Breast epithelium (tissue), 3 donors: ENCODE results near the gene HOXD3.

ENCODE experiments used
- POLR2AphosphoS5 ChIP-seq, 3 donors: sonication (generic); formaldehyde crosslinking; IDR thresholded peaks; one replicate each; pipeline ENCODE4 v1.6.1; 2017; ENCODE audit warnings: antibody characterized with exemption in 3 of 3
- TF ChIP-seq, protein P1 (sequence below), 3 donors: fragments of 450-650 bp; IDR thresholded peaks; one replicate each; pipeline ENCODE4 v1.5.1; 2016 to 2017; ENCODE audit warnings: antibody characterized with exemption in 3 of 3, mild to moderate bottlenecking in 3 of 3, moderate library complexity in 3 of 3

GRCh38 chr2:176132205-176133171 lies 24.6 kb upstream of the HOXD3 start:
- TF ChIP-seq, protein P1, sequence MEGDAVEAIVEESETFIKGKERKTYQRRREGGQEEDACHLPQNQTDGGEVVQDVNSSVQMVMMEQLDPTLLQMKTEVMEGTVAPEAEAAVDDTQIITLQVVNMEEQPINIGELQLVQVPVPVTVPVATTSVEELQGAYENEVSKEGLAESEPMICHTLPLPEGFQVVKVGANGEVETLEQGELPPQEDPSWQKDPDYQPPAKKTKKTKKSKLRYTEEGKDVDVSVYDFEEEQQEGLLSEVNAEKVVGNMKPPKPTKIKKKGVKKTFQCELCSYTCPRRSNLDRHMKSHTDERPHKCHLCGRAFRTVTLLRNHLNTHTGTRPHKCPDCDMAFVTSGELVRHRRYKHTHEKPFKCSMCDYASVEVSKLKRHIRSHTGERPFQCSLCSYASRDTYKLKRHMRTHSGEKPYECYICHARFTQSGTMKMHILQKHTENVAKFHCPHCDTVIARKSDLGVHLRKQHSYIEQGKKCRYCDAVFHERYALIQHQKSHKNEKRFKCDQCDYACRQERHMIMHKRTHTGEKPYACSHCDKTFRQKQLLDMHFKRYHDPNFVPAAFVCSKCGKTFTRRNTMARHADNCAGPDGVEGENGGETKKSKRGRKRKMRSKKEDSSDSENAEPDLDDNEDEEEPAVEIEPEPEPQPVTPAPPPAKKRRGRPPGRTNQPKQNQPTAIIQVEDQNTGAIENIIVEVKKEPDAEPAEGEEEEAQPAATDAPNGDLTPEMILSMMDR (IDR thresholded peaks at IDR 0.05), result no peak
- TF ChIP-seq POLR2AphosphoS5 (IDR thresholded peaks at IDR 0.05), result no peak
